BLaER1 treated with 17β-estradiol and CSF1 and Interleukin-3, amounts not matched to agents 10 nM and 100 nM (cell line): ENCODE data around the gene SKI.

Experiments
- H3K27ac ChIP-seq, 11 experiments: shearing (Covaris generic); formaldehyde crosslinking; 2 replicates each; pipeline ENCODE4 v1.8.1; 2022
- H3K27me3 ChIP-seq, 11 experiments: shearing (Covaris generic); formaldehyde crosslinking; 2 replicates each; pipeline ENCODE4 v1.8.1; 2022
- H3K36me3 ChIP-seq, 11 experiments: shearing (Covaris generic); formaldehyde crosslinking; 2 replicates each; pipeline ENCODE4 v1.8.1; 2022
- H3K4me1 ChIP-seq, 10 experiments: shearing (Covaris generic); formaldehyde crosslinking; 2 replicates each; pipeline ENCODE4 v1.8.1; 2022
- H3K4me2 ChIP-seq, 11 experiments: shearing (Covaris generic); formaldehyde crosslinking; 2 replicates each; pipeline ENCODE4 v1.8.1; 2022
- H3K4me3 ChIP-seq, 10 experiments: shearing (Covaris generic); formaldehyde crosslinking; 2 replicates each; pipeline ENCODE4 v1.8.1; 2022
- H3K9ac ChIP-seq, 11 experiments: shearing (Covaris generic); formaldehyde crosslinking; 2 replicates each; pipeline ENCODE4 v1.8.1; 2022
- H3K9me3 ChIP-seq, 11 experiments: shearing (Covaris generic); formaldehyde crosslinking; replicated peaks in 1 of 11; 2 replicates each; pipeline ENCODE4 v1.8.1; 2022
- H4K20me1 ChIP-seq, 11 experiments: shearing (Covaris generic); formaldehyde crosslinking; 2 replicates each; pipeline ENCODE4 v1.8.1; 2022
- Cebpa-rat ChIP-seq, 11 experiments: shearing (Covaris generic); IDR thresholded peaks; 2 replicates each; pipeline ENCODE4 v1.8.1; 2022

SKI gene

DNA sequence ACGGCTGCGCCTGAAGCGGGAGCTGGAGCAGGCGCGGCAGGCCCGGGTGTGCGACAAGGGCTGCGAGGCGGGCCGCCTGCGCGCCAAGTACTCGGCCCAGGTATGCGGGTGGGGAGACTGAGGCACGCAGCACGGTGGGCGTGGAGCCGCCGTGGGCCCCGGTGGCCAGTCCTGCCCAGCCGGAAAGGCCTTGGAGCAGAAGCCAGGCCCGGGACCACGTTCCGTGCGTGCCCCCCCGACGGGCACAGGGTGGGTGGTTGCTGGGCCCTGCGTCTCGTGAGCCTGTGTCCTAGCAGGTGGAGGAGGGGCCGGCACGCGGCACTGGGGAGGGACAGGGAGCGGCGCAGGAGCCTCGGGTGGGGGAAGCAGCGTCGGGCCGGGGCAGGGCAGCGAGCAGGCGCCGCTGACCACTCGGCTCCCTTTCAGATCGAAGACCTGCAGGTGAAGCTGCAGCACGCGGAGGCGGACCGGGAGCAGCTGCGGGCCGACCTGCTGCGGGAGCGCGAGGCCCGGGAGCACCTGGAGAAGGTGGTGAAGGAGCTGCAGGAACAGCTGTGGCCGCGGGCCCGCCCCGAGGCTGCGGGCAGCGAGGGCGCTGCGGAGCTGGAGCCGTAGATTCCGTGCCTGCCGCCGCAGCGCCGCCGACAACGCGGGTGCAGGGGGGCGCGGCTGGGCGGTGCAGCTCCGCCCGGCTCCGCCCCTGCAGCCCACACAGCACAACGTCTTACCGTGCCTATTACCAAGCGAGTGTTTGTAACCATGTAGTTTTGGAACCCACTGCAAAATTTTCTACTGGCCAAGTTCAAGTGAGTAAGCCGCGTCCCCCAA is 78.2 kb downstream of the SKI start:
- Histone ChIP-seq H3K9me3 (no peaks in the 10 kb centered on the region), H3K4me2 (peak overlapping the region in 3 of 11 experiments; percentile 13 to 99 (median 17); a peak in 4 of 22 replicates), H3K4me1 (peaks cover 63 to 92% (median 78%) of the 10 kb centered on the region in 10 experiments), H3K9ac (no peak overlapping the region), H3K36me3 (peaks cover 34 to 79% (median 64%) of the 10 kb centered on the region in 11 experiments), H3K27ac (no peak overlapping the region), H4K20me1 (peaks cover 65 to 95% (median 93%) of the 10 kb centered on the region in 11 experiments), H3K4me3 (no peak overlapping the region), H3K27me3 (peaks cover 0 to 9% (median 0%) of the 10 kb centered on the region in 11 experiments; a peak in 2 of 22 replicates)
- no peak for TF ChIP-seq Cebpa-rat (IDR thresholded peaks at IDR 0.05)

- Histone ChIP-seq H3K27me3 (peaks cover 0 to 9% (median 0%) of the 10 kb centered on the region in 11 experiments; a peak in 2 of 22 replicates), H3K4me3 (no peak overlapping the region), H4K20me1 (peaks cover 57 to 95% (median 87%) of the 10 kb centered on the region in 11 experiments), H3K27ac (no peak overlapping the region), H3K4me1 (peaks cover 63 to 92% (median 78%) of the 10 kb centered on the region in 10 experiments), H3K4me2 (peak overlapping the region in 10 of 11 experiments; percentile 11 to 77 (median 56); a peak in 21 of 22 replicates), H3K9ac (no peak overlapping the region; a peak in 1 of 22 replicates), H3K36me3 (peaks cover 34 to 79% (median 64%) of the 10 kb centered on the region in 11 experiments), H3K9me3 (no peaks in the 10 kb centered on the region)
- TF ChIP-seq Cebpa-rat (IDR thresholded peaks at IDR 0.05) = no peak
Observed at GRCh38 chr1:2307064-2307605, 79.0 kb downstream of the SKI start.

DNA sequence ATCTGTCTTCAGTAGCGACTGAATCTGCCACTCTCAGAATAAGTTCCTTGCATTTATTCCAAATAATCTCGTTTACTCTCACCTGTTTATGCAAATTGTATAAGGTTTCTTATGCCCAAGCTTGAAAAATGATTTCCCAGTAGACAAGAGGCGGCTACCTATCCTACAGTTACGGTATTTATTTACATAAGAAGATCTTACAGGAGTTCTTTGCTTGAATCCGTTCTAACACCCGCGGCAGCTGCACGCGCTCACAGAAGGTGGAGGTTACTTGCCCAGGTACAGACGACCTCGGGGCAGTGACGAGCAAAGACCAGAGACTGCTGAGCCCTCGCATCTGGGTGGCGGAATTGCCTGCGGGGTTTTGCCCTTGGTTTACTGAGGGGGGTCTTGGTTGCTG is 79.9 kb downstream of the SKI start:
- Histone ChIP-seq H3K36me3 (peaks cover 34 to 73% (median 62%) of the 10 kb centered on the region in 11 experiments), H3K9me3 (no peaks in the 10 kb centered on the region), H3K27ac (no peak overlapping the region), H3K4me1 (peaks cover 63 to 92% (median 78%) of the 10 kb centered on the region in 10 experiments), H3K27me3 (peaks cover 0 to 9% (median 0%) of the 10 kb centered on the region in 11 experiments; a peak in 1 of 22 replicates), H3K9ac (0 out of 22 replicates have a peak overlapping the region, but pooled peaks of 1 of the 11 experiments have one; percentile 2), H3K4me2 (peak overlapping the region in 9 of 11 experiments; percentile 43 to 77 (median 58); a peak in 14 of 22 replicates), H4K20me1 (peaks cover 49 to 95% (median 79%) of the 10 kb centered on the region in 11 experiments), H3K4me3 (no peak overlapping the region)
- TF ChIP-seq Cebpa-rat (IDR thresholded peaks at IDR 0.05) = no peak

DNA sequence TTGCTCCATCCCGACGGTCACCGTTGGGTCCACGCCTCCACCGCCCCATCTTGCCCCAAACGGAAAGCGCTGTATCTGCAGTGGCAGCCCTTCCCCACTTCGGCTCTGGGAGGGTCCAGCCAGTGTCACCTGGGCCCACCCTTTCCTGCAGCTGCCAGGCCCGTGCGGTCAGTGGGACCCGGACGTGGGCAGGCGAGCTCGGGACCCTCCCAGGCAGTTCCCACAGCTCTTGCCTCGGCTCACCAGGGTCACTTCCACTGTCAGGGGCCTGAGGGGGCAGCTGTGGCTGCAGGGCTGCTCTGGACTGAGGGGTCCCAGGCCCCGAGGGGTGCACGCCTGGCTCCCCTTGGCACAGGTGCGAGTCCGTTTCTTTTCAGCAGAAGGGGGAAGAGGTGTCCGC is 80.7 kb downstream of the SKI start:
- peaks cover 34 to 65% (median 54%) of the 10 kb centered on the region in 11 experiments for H3K36me3 ChIP-seq
- peaks cover 0 to under 1% (median 0%) of the 10 kb centered on the region in 11 experiments; a peak in 2 of 22 replicates for H3K27me3 ChIP-seq
- peak overlapping the region in 7 of 11 experiments; percentile 8 to 77 (median 34); a peak in 11 of 22 replicates for H3K4me2 ChIP-seq
- peaks cover 63 to 92% (median 79%) of the 10 kb centered on the region in 10 experiments for H3K4me1 ChIP-seq
- no peaks in the 10 kb centered on the region for H3K9me3 ChIP-seq
- H3K9ac ChIP-seq = no peak overlapping the region
- H3K4me3 ChIP-seq = no peak overlapping the region
- TF ChIP-seq Cebpa-rat (IDR thresholded peaks at IDR 0.05) = no peak
- H4K20me1 ChIP-seq = peaks cover 40 to 95% (median 73%) of the 10 kb centered on the region in 11 experiments; a peak in 21 of 22 replicates
- H3K27ac ChIP-seq = no peak overlapping the region

DNA sequence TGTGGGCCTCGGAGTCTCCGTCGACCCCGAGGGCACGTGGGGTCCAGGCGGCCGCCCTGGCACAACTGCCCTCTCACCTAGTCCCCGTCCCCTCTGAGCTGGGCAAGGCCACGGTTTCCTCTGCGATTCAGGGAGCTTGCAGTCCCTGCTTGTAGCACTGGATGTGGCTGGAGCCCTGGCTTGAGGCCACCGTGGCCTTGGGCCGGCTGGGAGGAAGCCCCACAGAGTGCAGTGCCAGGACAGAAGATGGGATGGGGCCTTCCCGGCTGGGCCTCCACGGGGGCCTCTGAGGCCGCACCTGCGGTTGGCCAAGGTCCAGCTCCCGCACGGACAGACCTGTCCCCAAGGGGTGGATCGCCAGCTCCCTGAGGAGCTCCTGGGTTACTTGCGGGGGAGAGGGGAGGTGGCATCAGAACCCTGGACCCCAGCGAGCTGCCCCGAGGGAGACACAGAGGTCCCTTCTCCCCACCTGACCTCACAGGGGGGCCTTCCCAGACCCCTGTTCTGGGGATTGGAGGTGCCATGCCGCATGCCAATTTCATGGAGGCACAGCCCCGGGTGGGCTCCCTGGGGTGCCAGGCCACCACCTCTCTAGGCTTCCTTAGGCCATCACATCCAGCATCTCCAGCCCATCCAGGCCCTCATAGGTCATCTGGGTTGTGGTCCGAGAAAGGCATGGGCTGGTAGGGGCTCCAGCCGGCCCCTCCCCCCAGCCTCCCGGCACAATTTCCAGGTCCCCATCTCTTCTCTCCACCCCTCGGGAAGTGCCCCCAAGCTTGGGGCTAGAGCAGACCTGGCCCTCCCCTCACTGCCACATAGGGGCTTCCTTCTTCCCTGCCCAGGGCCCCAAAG is 82.4 kb downstream of the SKI start:
- no peak for TF ChIP-seq Cebpa-rat (IDR thresholded peaks at IDR 0.05)
- H3K9ac ChIP-seq = peak overlapping the region in 6 of 11 experiments; percentile 6 to 50 (median 36); a peak in 8 of 22 replicates
- peaks cover 55 to 86% (median 73%) of the 10 kb centered on the region in 10 experiments for H3K4me1 ChIP-seq
- H4K20me1 ChIP-seq = peaks cover 24 to 80% (median 55%) of the 10 kb centered on the region in 11 experiments; a peak in 21 of 22 replicates
- H3K36me3 ChIP-seq = peaks cover 21 to 47% (median 37%) of the 10 kb centered on the region in 11 experiments
- H3K4me3 ChIP-seq = no peak overlapping the region
- H3K9me3 ChIP-seq = no peaks in the 10 kb centered on the region
- H3K27ac ChIP-seq = peak overlapping the region in 5 of 11 experiments; percentile 10 to 51 (median 40); a peak in 9 of 22 replicates
- peaks cover 0 to 10% (median 0%) of the 10 kb centered on the region in 11 experiments; a peak in 5 of 22 replicates for H3K27me3 ChIP-seq
- peak overlapping the region; percentile 77 to 97 (median 88); a peak in 21 of 22 replicates for H3K4me2 ChIP-seq

GRCh38 chr1:2311184-2312032 is 83.3 kb downstream of the SKI start:
- peak overlapping the region in 9 of 11 experiments; percentile 6 to 59 (median 49); a peak in 12 of 22 replicates for H3K9ac ChIP-seq
- peaks cover 14 to 39% (median 28%) of the 10 kb centered on the region in 11 experiments for H3K36me3 ChIP-seq
- H3K9me3 ChIP-seq = no peaks in the 10 kb centered on the region
- peak overlapping the region in 5 of 11 experiments; percentile 10 to 51 (median 40); a peak in 10 of 22 replicates for H3K27ac ChIP-seq
- TF ChIP-seq Cebpa-rat (IDR thresholded peaks at IDR 0.05) = no peak
- peaks cover 16 to 71% (median 47%) of the 10 kb centered on the region in 11 experiments; a peak in 21 of 22 replicates for H4K20me1 ChIP-seq
- H3K27me3 ChIP-seq = peaks cover 0 to 15% (median 0%) of the 10 kb centered on the region in 11 experiments; a peak in 6 of 22 replicates
- peak overlapping the region; percentile 77 to 97 (median 88) for H3K4me2 ChIP-seq
- H3K4me1 ChIP-seq = peaks cover 58 to 86% (median 79%) of the 10 kb centered on the region in 10 experiments
- no peak overlapping the region for H3K4me3 ChIP-seq

DNA sequence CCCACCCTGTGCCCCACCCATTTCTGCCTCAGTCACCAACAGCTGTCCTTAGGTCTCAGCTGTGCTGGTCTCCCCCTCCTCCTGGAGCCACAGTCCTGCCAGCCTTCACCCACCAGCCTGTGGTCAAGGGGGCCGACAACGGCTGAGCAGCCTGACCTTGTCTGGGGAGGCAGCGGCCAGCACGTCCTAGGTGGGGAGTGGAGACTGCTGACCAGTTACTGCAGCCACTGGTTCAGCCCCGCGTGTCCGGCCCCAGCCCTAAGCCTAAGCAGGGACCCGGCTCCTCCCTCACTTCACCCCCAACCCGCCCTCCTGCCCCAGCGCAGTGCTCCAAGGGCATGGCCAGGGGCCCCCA is 84.0 kb downstream of the SKI start:
- H3K36me3 ChIP-seq = peaks cover 7 to 32% (median 21%) of the 10 kb centered on the region in 11 experiments
- H3K9me3 ChIP-seq = no peaks in the 10 kb centered on the region
- H3K4me1 ChIP-seq = peaks cover 62 to 85% (median 80%) of the 10 kb centered on the region in 10 experiments
- H3K4me3 ChIP-seq = no peak overlapping the region
- TF ChIP-seq Cebpa-rat (IDR thresholded peaks at IDR 0.05) = no peak
- peaks cover 16 to 64% (median 42%) of the 10 kb centered on the region in 11 experiments; a peak in 21 of 22 replicates for H4K20me1 ChIP-seq
- H3K27ac ChIP-seq = no peak overlapping the region; a peak in 1 of 22 replicates
- H3K4me2 ChIP-seq = peak overlapping the region; percentile 77 to 97 (median 88)
- H3K27me3 ChIP-seq = peaks cover 0 to 15% (median 0%) of the 10 kb centered on the region in 11 experiments; a peak in 6 of 22 replicates
- H3K9ac ChIP-seq = peak overlapping the region in 6 of 11 experiments; percentile 18 to 59 (median 50); a peak in 4 of 22 replicates
